MM.1S (cell line): ENCODE measurements around the gene UXT.

Experiments used
- EZH2 ChIP-seq: fragments of 300-600 bp; sonication (generic); optimal IDR thresholded peaks from 2 replicates; pipeline ENCODE3; 2017; ENCODE audit warnings: low read depth, mild to moderate bottlenecking, antibody characterized with exemption, low read length, mixed read lengths
- EZH2phosphoT487 ChIP-seq: fragments of 300-600 bp; sonication (generic); IDR thresholded peaks from 2 replicates; pipeline ENCODE4 v1.6.1; 2018; ENCODE audit warnings: antibody characterized with exemption, low read length
- TF ChIP-seq, protein P1 (sequence below): fragments of 300-600 bp; sonication (generic); IDR thresholded peaks from 2 replicates; pipeline ENCODE4 v1.5.1; 2016; ENCODE audit warnings: antibody characterized with exemption, low read length, mixed read lengths

DNA sequence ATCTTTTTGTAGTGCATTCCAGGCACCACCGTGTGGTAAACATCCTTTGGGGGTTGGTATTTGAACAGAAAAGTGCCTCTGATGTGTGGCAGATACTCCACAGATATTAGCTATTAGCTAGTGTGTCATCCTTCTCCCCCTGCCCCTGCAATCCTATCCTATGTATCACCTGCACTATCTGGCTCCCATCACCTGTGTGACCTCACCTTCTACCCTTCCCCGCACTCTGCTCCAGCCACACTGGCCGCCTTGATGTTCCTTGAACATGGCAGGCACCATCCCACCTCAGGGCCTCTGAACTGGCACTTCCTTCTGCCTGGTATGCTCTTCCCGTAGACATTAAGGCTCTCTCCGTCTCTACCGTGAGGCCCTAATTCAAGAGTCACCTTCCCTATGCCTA, 12.3 kb downstream of the UXT start:
- TF ChIP-seq, protein P1, sequence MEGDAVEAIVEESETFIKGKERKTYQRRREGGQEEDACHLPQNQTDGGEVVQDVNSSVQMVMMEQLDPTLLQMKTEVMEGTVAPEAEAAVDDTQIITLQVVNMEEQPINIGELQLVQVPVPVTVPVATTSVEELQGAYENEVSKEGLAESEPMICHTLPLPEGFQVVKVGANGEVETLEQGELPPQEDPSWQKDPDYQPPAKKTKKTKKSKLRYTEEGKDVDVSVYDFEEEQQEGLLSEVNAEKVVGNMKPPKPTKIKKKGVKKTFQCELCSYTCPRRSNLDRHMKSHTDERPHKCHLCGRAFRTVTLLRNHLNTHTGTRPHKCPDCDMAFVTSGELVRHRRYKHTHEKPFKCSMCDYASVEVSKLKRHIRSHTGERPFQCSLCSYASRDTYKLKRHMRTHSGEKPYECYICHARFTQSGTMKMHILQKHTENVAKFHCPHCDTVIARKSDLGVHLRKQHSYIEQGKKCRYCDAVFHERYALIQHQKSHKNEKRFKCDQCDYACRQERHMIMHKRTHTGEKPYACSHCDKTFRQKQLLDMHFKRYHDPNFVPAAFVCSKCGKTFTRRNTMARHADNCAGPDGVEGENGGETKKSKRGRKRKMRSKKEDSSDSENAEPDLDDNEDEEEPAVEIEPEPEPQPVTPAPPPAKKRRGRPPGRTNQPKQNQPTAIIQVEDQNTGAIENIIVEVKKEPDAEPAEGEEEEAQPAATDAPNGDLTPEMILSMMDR: no peak
- TF ChIP-seq EZH2phosphoT487 (no peak), EZH2 (no peak)
